Smooth muscle cell (in vitro differentiated cells): Measurements from ENCODE around the gene INTS4. TPM values are rescaled to one million over a fixed set of nuclear protein-coding genes. Genes with fewer than 3 reads are reported as not detected.

Source experiments
- DNase-seq: peaks from one replicate; lab custom pipeline; 2025; ENCODE audit not compliant: unreplicated experiment; lab: John Stamatoyannopoulos, UW
- H2AFZ ChIP-seq: fragments of 200-600 bp; sonication (generic); 2 replicates; pipeline ENCODE4 v1.6.0; 2016; ENCODE audit warnings: antibody characterized with exemption, low read depth, mild to moderate bottlenecking
- H3F3A ChIP-seq: fragments of 200-600 bp; sonication (generic); 2 replicates; pipeline ENCODE4 v1.6.0; 2017; ENCODE audit warnings: antibody characterized with exemption, low read depth
- H3K27ac ChIP-seq: fragments of 200-600 bp; sonication (generic); 2 replicates; pipeline ENCODE4 v1.5.1; 2016; ENCODE audit warnings: low read depth, mild to moderate bottlenecking
- H3K27me3 ChIP-seq: fragments of 200-600 bp; sonication (generic); 2 replicates; pipeline ENCODE4 v1.6.1; 2016; ENCODE audit warnings: low read depth, mild to moderate bottlenecking
- H3K36me3 ChIP-seq: fragments of 200-600 bp; sonication (generic); 2 replicates; pipeline ENCODE4 v1.5.1; 2016; ENCODE audit warnings: low read depth
- H3K4me1 ChIP-seq: fragments of 200-600 bp; sonication (generic); 2 replicates; pipeline ENCODE4 v1.5.1; 2016; ENCODE audit warnings: low read depth
- H3K4me2 ChIP-seq: fragments of 200-600 bp; sonication (generic); 2 replicates; pipeline ENCODE4 v1.6.0; 2016; ENCODE audit warnings: mild to moderate bottlenecking
- H3K4me3 ChIP-seq: fragments of 200-600 bp; sonication (generic); 2 replicates; pipeline ENCODE4 v1.5.1; 2016; ENCODE audit warnings: mild to moderate bottlenecking
- H3K79me2 ChIP-seq: fragments of 200-600 bp; sonication (generic); 2 replicates; pipeline ENCODE4 v1.6.0; 2016; ENCODE audit warnings: low read depth, mild to moderate bottlenecking
- H3K9ac ChIP-seq: fragments of 200-600 bp; sonication (generic); 2 replicates; pipeline ENCODE4 v1.6.0; 2016; ENCODE audit warnings: low read depth
- H3K9me3 ChIP-seq: fragments of 200-600 bp; sonication (generic); replicated peaks from 2 replicates; pipeline ENCODE4 v1.5.1; 2016; ENCODE audit warnings: low read depth
- H4K20me1 ChIP-seq: fragments of 200-600 bp; sonication (generic); 2 replicates; pipeline ENCODE4 v1.6.0; 2016; ENCODE audit warnings: low read depth
- CTCF ChIP-seq: fragments of 200-600 bp; sonication (generic); IDR thresholded peaks from 2 replicates; pipeline ENCODE4 v1.5.1; 2017; ENCODE audit warnings: borderline replicate concordance, mild to moderate bottlenecking, antibody characterized with exemption; ENCODE audit not compliant: insufficient read depth, poor library complexity, severe bottlenecking
- WGBS: methylation state at CpG from one replicate; pipeline ENCODE4 v1.1.7; 2016; ENCODE audit warnings: low lambda C conversion rate; 5-methylcytosine and 5-hydroxymethylcytosine counted together
- polyA plus RNA-seq: library from polyadenylated mRNA; unstranded; fragments of >200 nt; fragmentation: Nextera tagmentation; extraction: Ambion mirVana; gene quantifications from 2 replicates; pipeline ENCODE4 v1.2.1, GENCODE V29; 2016
- small RNA-seq: library from RNA; depleted of rRNA; stranded (forward); fragments of <200 nt; gene quantifications from one replicate; pipeline ENCODE3, GENCODE V24; 2014
- total RNA-seq: library from RNA; depleted of rRNA; stranded (reverse); fragments of >200 nt; gene quantifications from 2 replicates; pipeline ENCODE4 v1.2.3, GENCODE V29; 2014

Gene INTS4
- total and polyA plus RNA-seq, 2 experiments from 2014 or later: 22.4 to 28.9 TPM

DNA sequence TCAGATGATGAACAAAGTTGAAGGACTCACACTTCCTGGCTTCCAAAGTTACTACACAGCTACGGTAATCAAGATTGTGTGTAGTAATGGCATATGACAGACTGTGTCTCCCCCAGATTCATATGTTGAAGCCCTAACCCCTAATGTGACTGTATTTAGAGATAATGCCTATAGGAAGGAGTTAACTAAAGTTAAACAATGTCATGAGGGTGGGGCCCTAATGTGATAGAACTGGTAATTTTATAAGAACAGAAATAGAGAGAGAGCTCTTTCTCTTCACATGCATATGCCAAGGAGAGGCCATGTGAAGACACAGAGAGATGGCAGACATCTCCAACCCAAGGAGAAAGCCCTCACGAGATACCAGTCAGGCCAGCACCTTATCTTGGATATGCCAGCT, 165.5 kb downstream of the INTS4 start:
- no peak overlapping the region for H3K9ac ChIP-seq
- H3K79me2 ChIP-seq: peaks cover 15% of the 10 kb centered on the region
- no peaks in the 10 kb centered on the region for H3K4me1 ChIP-seq
- H2AFZ ChIP-seq: no peak overlapping the region
- H3F3A ChIP-seq: no peaks in the 10 kb centered on the region
- no peak for TF ChIP-seq CTCF
- DNase-seq: no peak
- H3K27ac ChIP-seq: no peak overlapping the region
- no peaks in the 10 kb centered on the region for H4K20me1 ChIP-seq
- H3K4me2 ChIP-seq: no peak overlapping the region
- no peaks in the 10 kb centered on the region for H3K36me3 ChIP-seq
- 95% methylated on average over 2 of the region's 2 CpGs for WGBS
- no peaks in the 10 kb centered on the region for H3K27me3 ChIP-seq
- no peaks in the 10 kb centered on the region for H3K9me3 ChIP-seq
- H3K4me3 ChIP-seq: no peak overlapping the region

Small RNA genes within 50 kb of the gene (small RNA-seq; reads per million reads assigned to genes)
- gene AP002812.4: not detected

Other genes with a start within 250 kb of the INTS4 start
- 39.6 and 80.6 TPM in 2 replicates for gene RSF1, start 173.9 kb downstream of the INTS4 start, total RNA-seq
- 62.6 and 92.4 TPM in 2 replicates for gene RSF1, start 173.9 kb downstream of the INTS4 start, polyA plus RNA-seq
- gene AAMDC, start 173.5 kb downstream of the INTS4 start, total RNA-seq: 24.2 and 33.3 TPM in 2 replicates
- gene AAMDC, start 173.5 kb downstream of the INTS4 start, polyA plus RNA-seq: 73.4 and 76.3 TPM in 2 replicates
- gene KCTD14, start 28.6 kb upstream of the INTS4 start, total RNA-seq: 0.45 and 1.5 TPM in 2 replicates
- gene KCTD14, start 28.6 kb upstream of the INTS4 start, polyA plus RNA-seq: 1.7 and 4.6 TPM in 2 replicates
- gene THRSP, start 69.2 kb upstream of the INTS4 start, total RNA-seq: not detected in 2 replicates
- gene THRSP, start 69.2 kb upstream of the INTS4 start, polyA plus RNA-seq: not detected in 2 replicates
- gene NDUFC2, start 85.2 kb upstream of the INTS4 start, total RNA-seq: 135 and 164 TPM in 2 replicates
- gene NDUFC2, start 85.2 kb upstream of the INTS4 start, polyA plus RNA-seq: 472 and 509 TPM in 2 replicates
- gene ALG8, start 145.0 kb upstream of the INTS4 start, total RNA-seq: 68.3 and 103 TPM in 2 replicates
- gene ALG8, start 145.0 kb upstream of the INTS4 start, polyA plus RNA-seq: 62.0 and 66.4 TPM in 2 replicates
- 18.5 and 23.5 TPM in 2 replicates for gene KCTD21, start 194.0 kb upstream of the INTS4 start, total RNA-seq
- gene KCTD21, start 194.0 kb upstream of the INTS4 start, polyA plus RNA-seq: 4.9 and 6.6 TPM in 2 replicates
- gene USP35, start 194.3 kb upstream of the INTS4 start, total RNA-seq: 9.5 and 10.5 TPM in 2 replicates
- gene USP35, start 194.3 kb upstream of the INTS4 start, polyA plus RNA-seq: 4.5 and 7.3 TPM in 2 replicates